ENCODE data around the gene MYLK4.

Gene MYLK4

DNA sequence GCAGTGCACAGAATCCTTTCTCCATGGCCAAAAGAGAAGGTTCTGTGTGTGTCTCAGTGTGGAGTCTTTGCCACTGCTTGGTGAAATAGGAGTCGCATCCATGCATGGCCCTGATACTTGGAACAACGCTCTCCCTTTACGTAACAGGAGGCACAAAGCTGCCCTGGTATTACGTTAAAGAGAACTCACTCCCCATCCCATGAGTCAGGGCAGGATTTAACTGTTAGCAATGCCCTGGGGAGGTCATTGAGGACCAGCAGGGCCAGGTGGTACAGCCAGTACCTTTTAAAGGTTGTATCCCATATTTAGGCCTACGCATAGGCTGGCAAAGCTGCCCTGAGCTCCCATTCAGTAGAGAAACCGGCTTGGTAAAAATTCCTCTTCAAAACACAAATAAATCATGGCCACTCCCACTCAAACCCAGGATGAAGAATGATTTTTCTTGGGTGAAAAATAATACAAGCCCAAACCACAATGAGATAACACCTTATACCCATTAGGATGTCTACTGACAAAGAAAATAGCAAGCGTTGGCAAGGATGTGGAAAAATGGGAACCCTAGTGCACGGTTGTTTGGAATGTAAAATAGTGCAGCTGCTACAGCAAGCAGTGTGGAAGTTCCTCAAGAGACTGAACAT is 37.1 kb downstream of the MYLK4 start:
- TF ChIP-seq, protein P1, sequence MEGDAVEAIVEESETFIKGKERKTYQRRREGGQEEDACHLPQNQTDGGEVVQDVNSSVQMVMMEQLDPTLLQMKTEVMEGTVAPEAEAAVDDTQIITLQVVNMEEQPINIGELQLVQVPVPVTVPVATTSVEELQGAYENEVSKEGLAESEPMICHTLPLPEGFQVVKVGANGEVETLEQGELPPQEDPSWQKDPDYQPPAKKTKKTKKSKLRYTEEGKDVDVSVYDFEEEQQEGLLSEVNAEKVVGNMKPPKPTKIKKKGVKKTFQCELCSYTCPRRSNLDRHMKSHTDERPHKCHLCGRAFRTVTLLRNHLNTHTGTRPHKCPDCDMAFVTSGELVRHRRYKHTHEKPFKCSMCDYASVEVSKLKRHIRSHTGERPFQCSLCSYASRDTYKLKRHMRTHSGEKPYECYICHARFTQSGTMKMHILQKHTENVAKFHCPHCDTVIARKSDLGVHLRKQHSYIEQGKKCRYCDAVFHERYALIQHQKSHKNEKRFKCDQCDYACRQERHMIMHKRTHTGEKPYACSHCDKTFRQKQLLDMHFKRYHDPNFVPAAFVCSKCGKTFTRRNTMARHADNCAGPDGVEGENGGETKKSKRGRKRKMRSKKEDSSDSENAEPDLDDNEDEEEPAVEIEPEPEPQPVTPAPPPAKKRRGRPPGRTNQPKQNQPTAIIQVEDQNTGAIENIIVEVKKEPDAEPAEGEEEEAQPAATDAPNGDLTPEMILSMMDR (conservative IDR thresholded peaks at IDR 0.05) = no peak
- no peak overlapping the region for H3K27ac ChIP-seq

DNA sequence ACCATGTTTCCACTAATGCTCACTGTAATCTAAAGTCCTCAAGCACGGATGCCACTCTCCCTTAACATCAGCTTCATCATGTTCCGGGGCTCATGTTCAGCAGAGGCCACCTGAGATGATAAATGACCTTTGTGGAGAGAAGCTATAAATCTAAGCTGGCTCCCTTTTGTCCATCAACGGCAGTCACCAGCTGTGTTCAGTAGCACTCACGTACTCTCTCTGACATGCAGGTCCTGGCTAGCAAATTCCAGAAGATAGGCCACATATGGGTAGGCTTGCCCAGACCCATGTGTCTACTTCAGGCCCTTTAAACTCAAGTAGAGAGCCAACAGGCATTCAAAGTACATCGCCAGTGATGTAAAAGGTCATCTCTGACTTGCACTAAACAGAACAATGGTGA is 38.6 kb downstream of the MYLK4 start:
- no peak overlapping the region for H3K27ac ChIP-seq
- TF ChIP-seq, protein P1 (conservative IDR thresholded peaks at IDR 0.05) = no peak

DNA sequence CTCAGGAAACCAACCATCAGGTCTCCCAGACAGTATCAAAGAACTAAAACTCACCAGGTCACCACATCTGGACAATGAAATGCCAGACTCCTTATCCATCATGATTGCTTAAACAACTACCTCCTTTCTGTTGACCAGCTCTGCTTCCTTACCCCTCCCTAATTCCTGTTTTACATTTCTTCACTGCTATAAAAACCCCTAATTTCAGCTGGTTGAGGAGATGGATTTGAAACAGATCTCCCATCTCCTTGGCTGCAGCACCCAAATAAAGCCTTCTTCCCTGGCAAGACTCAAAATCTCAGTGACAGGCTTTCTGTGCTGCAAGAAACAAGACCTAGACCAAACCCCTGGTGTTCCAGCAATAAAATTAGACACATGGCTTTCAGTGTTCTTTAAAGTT is 40.3 kb downstream of the MYLK4 start:
- TF ChIP-seq, protein P1 (conservative IDR thresholded peaks at IDR 0.05) = no peak
- H3K27ac ChIP-seq = no peak overlapping the region

DNA sequence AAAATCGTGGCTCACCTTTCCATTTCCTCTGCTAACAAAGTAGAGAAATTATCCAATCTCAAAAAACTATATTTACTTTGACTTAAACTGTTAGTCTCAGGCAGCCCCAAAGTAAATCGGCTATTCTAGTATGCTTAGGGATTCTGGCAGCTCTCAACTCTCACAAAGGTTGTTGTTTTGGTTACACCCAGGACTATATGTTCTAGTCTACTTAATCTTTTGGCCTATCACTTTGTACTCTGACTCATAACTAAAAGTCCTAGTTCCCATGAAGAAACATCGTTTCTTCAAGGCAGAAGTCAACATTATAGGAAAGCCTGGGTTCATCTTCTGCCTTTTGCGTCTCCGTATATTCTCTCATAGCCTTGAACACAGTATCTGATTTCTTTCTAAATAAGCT is 42.3 kb downstream of the MYLK4 start:
- no peak overlapping the region for H3K27ac ChIP-seq
- TF ChIP-seq, protein P1 (conservative IDR thresholded peaks at IDR 0.05) = no peak

DNA sequence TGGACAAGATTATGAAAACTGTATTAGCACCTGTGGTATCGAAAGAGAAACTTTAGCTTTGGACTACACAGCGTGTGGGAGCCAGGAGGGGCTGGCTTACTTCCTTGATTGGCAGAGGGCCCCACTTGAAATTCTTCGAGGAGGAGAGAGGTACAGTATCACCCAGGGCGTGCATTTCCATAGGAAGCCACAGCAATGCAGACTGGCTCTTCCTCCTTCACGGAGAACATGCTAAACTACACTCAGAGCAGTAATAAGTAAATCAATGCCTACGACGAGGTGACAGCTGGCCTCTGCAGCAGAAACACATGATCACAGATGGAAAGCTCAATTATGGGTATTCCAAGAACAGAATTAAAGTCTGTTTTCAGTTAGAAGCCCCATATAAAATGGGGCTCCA is 44.2 kb downstream of the MYLK4 start:
- TF ChIP-seq, protein P1 (conservative IDR thresholded peaks at IDR 0.05) = no peak
- no peak overlapping the region for H3K27ac ChIP-seq

DNA sequence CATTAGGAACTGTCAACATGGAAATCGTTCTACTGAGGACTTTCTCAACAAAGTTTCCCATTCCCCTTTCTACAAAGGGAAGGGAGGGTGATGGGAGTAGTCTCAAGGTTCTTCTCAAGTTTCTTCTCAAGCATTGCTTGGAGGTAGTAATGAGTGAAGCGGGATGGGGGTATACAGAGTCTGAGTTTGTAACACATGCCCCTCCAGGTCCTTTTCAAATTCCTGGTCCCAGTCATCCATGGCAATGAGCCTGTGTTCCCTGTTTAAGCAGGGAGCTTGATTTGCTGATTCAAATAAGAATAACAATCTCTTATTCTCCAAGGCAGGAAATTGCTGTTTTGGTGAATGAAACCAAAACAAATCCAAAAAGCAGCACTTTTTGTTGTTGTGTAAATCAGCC is 45.5 kb downstream of the MYLK4 start:
- H3K27ac ChIP-seq = no peak overlapping the region
- TF ChIP-seq, protein P1 (conservative IDR thresholded peaks at IDR 0.05) = no peak

DNA sequence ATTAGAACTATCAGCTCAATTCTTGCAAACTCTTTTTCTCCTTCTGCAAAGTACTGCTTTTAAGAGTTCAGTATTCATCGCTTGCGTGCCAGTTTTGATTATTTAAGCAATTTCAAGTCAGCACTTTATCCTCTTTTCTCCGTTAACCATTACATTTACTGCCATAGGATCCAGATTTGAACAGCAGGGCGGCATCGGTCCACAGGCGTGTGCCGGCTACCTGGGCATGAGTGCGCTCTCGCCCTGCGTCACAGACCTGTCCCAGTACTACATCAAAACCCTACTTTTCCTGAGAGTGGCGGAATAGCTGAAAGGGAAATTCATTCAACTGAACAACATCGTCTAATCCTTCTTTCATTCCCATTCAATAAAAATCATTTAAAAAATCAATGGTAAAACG is 53.4 kb downstream of the MYLK4 start:
- H3K27ac ChIP-seq = no peak overlapping the region
- TF ChIP-seq, protein P1 (conservative IDR thresholded peaks at IDR 0.05) = no peak
